ENCODE data around the gene KLK3.

Gene KLK3

GRCh38 chr19:50851620-50852019 lies 3.1 kb upstream of the KLK3 start:
- Mint-ChIP-seq H3K27ac (ENCODE audit: low read depth) (no peak overlapping the region), H3K27me3 (peaks cover 77% of the 10 kb centered on the region), H3K4me1 (no peaks in the 10 kb centered on the region), H3K9me3 (no peaks in the 10 kb centered on the region), H3K4me3 (no peak overlapping the region), H3K36me3 (ENCODE audit: insufficient read depth) (no peaks in the 10 kb centered on the region)
- ATAC-seq (replicated peaks; ENCODE audit: extremely low read depth, poor library complexity, severe bottlenecking) (no peak), DNase-seq (ENCODE audit: low spot score in 2 of 2) (no peak)

- no peaks in the 10 kb centered on the region for H3K9me3 Mint-ChIP-seq
- H3K4me1 Mint-ChIP-seq: no peaks in the 10 kb centered on the region
- no peak overlapping the region for H3K4me3 Mint-ChIP-seq
- H3K36me3 Mint-ChIP-seq (ENCODE audit: insufficient read depth): no peaks in the 10 kb centered on the region
- DNase-seq (ENCODE audit: low spot score in 2 of 2) (no peak), ATAC-seq (replicated peaks; ENCODE audit: extremely low read depth, poor library complexity, severe bottlenecking) (no peak)
- H3K27ac Mint-ChIP-seq (ENCODE audit: low read depth): no peak overlapping the region
- peaks cover 88% of the 10 kb centered on the region for H3K27me3 Mint-ChIP-seq
Measured at GRCh38 chr19:50857366-50857765, 2.7 kb downstream of the KLK3 start.

- ATAC-seq (replicated peaks; ENCODE audit: extremely low read depth, poor library complexity, severe bottlenecking) (no peak), DNase-seq (ENCODE audit: low spot score in 2 of 2) (no peak)
- H3K36me3 Mint-ChIP-seq (ENCODE audit: insufficient read depth): no peaks in the 10 kb centered on the region
- no peaks in the 10 kb centered on the region for H3K4me1 Mint-ChIP-seq
- H3K9me3 Mint-ChIP-seq: no peaks in the 10 kb centered on the region
- H3K27me3 Mint-ChIP-seq: peaks cover 87% of the 10 kb centered on the region
- no peak overlapping the region for H3K4me3 Mint-ChIP-seq
- no peak overlapping the region for H3K27ac Mint-ChIP-seq (ENCODE audit: low read depth)
Measured at GRCh38 chr19:50858886-50859285, 4.2 kb downstream of the KLK3 start.

GRCh38 chr19:50859849-50860248 lies 5.1 kb downstream of the KLK3 start:
- H3K36me3 Mint-ChIP-seq (ENCODE audit: insufficient read depth): no peaks in the 10 kb centered on the region
- H3K27me3 Mint-ChIP-seq: peaks cover 80% of the 10 kb centered on the region
- no peak overlapping the region for H3K27ac Mint-ChIP-seq (ENCODE audit: low read depth)
- ATAC-seq (replicated peaks; ENCODE audit: extremely low read depth, poor library complexity, severe bottlenecking) (no peak), DNase-seq (ENCODE audit: low spot score in 2 of 2) (no peak)
- no peak overlapping the region for H3K4me3 Mint-ChIP-seq
- H3K9me3 Mint-ChIP-seq: no peaks in the 10 kb centered on the region
- H3K4me1 Mint-ChIP-seq: no peaks in the 10 kb centered on the region

GRCh38 chr19:50861010-50861409 lies 6.3 kb downstream of the KLK3 start:
- no peak for ATAC-seq (replicated peaks; ENCODE audit: extremely low read depth, poor library complexity, severe bottlenecking)
- no peak for DNase-seq (ENCODE audit: low spot score in 2 of 2)
- H3K27ac Mint-ChIP-seq (ENCODE audit: low read depth): no peak overlapping the region
- no peaks in the 10 kb centered on the region for H3K4me1 Mint-ChIP-seq
- no peaks in the 10 kb centered on the region for H3K9me3 Mint-ChIP-seq
- peaks cover 76% of the 10 kb centered on the region for H3K27me3 Mint-ChIP-seq
- H3K4me3 Mint-ChIP-seq: no peak overlapping the region
- no peaks in the 10 kb centered on the region for H3K36me3 Mint-ChIP-seq (ENCODE audit: insufficient read depth)

GRCh38 chr19:50861496-50862286 lies 7.0 kb downstream of the KLK3 start:
- Mint-ChIP-seq H3K4me3 (no peak overlapping the region), H3K4me1 (no peaks in the 10 kb centered on the region), H3K36me3 (ENCODE audit: insufficient read depth) (no peaks in the 10 kb centered on the region), H3K27ac (ENCODE audit: low read depth) (no peak overlapping the region), H3K27me3 (peaks cover 75% of the 10 kb centered on the region), H3K9me3 (no peaks in the 10 kb centered on the region)
- ATAC-seq (replicated peaks; ENCODE audit: extremely low read depth, poor library complexity, severe bottlenecking) (no peak), DNase-seq (ENCODE audit: low spot score in 2 of 2) (no peak)

- no peak overlapping the region for H3K27ac Mint-ChIP-seq (ENCODE audit: low read depth)
- no peaks in the 10 kb centered on the region for H3K9me3 Mint-ChIP-seq
- H3K4me3 Mint-ChIP-seq: no peak overlapping the region
- H3K4me1 Mint-ChIP-seq: no peaks in the 10 kb centered on the region
- H3K27me3 Mint-ChIP-seq: peaks cover 49% of the 10 kb centered on the region
- no peaks in the 10 kb centered on the region for H3K36me3 Mint-ChIP-seq (ENCODE audit: insufficient read depth)
- no peak for ATAC-seq (replicated peaks; ENCODE audit: extremely low read depth, poor library complexity, severe bottlenecking)
- DNase-seq (ENCODE audit: low spot score in 2 of 2): no peak
Measured at GRCh38 chr19:50869479-50869878, 14.8 kb downstream of the KLK3 start.

- Mint-ChIP-seq H3K4me3 (no peak overlapping the region), H3K27ac (ENCODE audit: low read depth) (no peak overlapping the region), H3K9me3 (no peaks in the 10 kb centered on the region), H3K4me1 (no peaks in the 10 kb centered on the region), H3K27me3 (peaks cover 42% of the 10 kb centered on the region), H3K36me3 (ENCODE audit: insufficient read depth) (no peaks in the 10 kb centered on the region)
- ATAC-seq (replicated peaks; ENCODE audit: extremely low read depth, poor library complexity, severe bottlenecking) (no peak), DNase-seq (ENCODE audit: low spot score in 2 of 2) (no peak)
Measured at GRCh38 chr19:50870417-50871089, 15.8 kb downstream of the KLK3 start.

GRCh38 chr19:50873056-50873455 lies 18.3 kb downstream of the KLK3 start, which contains the start of gene KLK2:
Gene KLK2, plus strand, starts transcription at chr19:50873439. Its CDS starts 35 bp downstream, at chr19:50873474.
- Mint-ChIP-seq H3K36me3 (ENCODE audit: insufficient read depth) (no peaks in the 10 kb centered on the region), H3K4me1 (no peaks in the 10 kb centered on the region), H3K9me3 (no peaks in the 10 kb centered on the region), H3K4me3 (no peak within 1 kb of the TSS), H3K27me3 (peaks cover 28% of the 10 kb centered on the region), H3K27ac (ENCODE audit: low read depth) (no peak within 1 kb of the TSS)
- no peak for ATAC-seq (replicated peaks; ENCODE audit: extremely low read depth, poor library complexity, severe bottlenecking)
- DNase-seq (ENCODE audit: low spot score in 2 of 2): no peak

GRCh38 chr19:50874211-50874610 lies 19.5 kb downstream of the KLK3 start:
- no peak for ATAC-seq (replicated peaks; ENCODE audit: extremely low read depth, poor library complexity, severe bottlenecking)
- peaks cover 35% of the 10 kb centered on the region for H3K27me3 Mint-ChIP-seq
- no peaks in the 10 kb centered on the region for H3K36me3 Mint-ChIP-seq (ENCODE audit: insufficient read depth)
- H3K27ac Mint-ChIP-seq (ENCODE audit: low read depth): no peak overlapping the region
- no peaks in the 10 kb centered on the region for H3K4me1 Mint-ChIP-seq
- no peak overlapping the region for H3K4me3 Mint-ChIP-seq
- no peak for DNase-seq (ENCODE audit: low spot score in 2 of 2)
- no peaks in the 10 kb centered on the region for H3K9me3 Mint-ChIP-seq

GRCh38 chr19:50875795-50876422 lies 21.2 kb downstream of the KLK3 start:
- no peak for ATAC-seq (replicated peaks; ENCODE audit: extremely low read depth, poor library complexity, severe bottlenecking)
- Mint-ChIP-seq H3K27me3 (peaks cover 45% of the 10 kb centered on the region), H3K9me3 (no peaks in the 10 kb centered on the region), H3K4me1 (no peaks in the 10 kb centered on the region), H3K4me3 (no peak overlapping the region), H3K27ac (ENCODE audit: low read depth) (no peak overlapping the region), H3K36me3 (ENCODE audit: insufficient read depth) (peaks cover 2% of the 10 kb centered on the region)
- no peak for DNase-seq (ENCODE audit: low spot score in 2 of 2)

- ATAC-seq (replicated peaks; ENCODE audit: extremely low read depth, poor library complexity, severe bottlenecking) (no peak), DNase-seq (ENCODE audit: low spot score in 2 of 2) (no peak)
- Mint-ChIP-seq H3K36me3 (ENCODE audit: insufficient read depth) (peaks cover 2% of the 10 kb centered on the region), H3K27ac (ENCODE audit: low read depth) (no peak overlapping the region), H3K27me3 (peaks cover 45% of the 10 kb centered on the region), H3K9me3 (no peaks in the 10 kb centered on the region), H3K4me3 (no peak overlapping the region), H3K4me1 (no peaks in the 10 kb centered on the region)
Measured at GRCh38 chr19:50876456-50876855, 21.7 kb downstream of the KLK3 start.

GRCh38 chr19:50877338-50877737 lies 22.6 kb downstream of the KLK3 start:
- DNase-seq (ENCODE audit: low spot score in 2 of 2) (no peak), ATAC-seq (replicated peaks; ENCODE audit: extremely low read depth, poor library complexity, severe bottlenecking) (no peak)
- no peak overlapping the region for H3K4me3 Mint-ChIP-seq
- H3K27me3 Mint-ChIP-seq: peaks cover 45% of the 10 kb centered on the region
- H3K4me1 Mint-ChIP-seq: no peaks in the 10 kb centered on the region
- no peak overlapping the region for H3K27ac Mint-ChIP-seq (ENCODE audit: low read depth)
- peaks cover 2% of the 10 kb centered on the region for H3K36me3 Mint-ChIP-seq (ENCODE audit: insufficient read depth)
- no peaks in the 10 kb centered on the region for H3K9me3 Mint-ChIP-seq

Data from central memory CD8-positive, alpha-beta T cell (primary cell).